Pancreas (tissue), 10 donors: Measurements from ENCODE around the gene KCNH8. TPM values are rescaled to one million over a fixed set of nuclear protein-coding genes. Genes with fewer than 3 reads are reported as not detected.

Source experiments
- ATAC-seq, 4 donors: fragments of 200-7000 bp; cut with Tn5 transposase; one replicate each; pipeline versions ENCODE4 v1.8.0 to v1.9.1; 2020; ENCODE audit warnings: mild to moderate bottlenecking in 4 of 4, moderate library complexity in 4 of 4
- DNase-seq, 6 donors: peaks; one replicate each; pipeline ENCODE4 v3.0.0-alpha.2; 2020
- FAIRE-seq: peaks from 2 replicates; lab custom pipeline; 2012; peaks lifted over from hg19 to GRCh38; lab: Jason Lieb, UNC
- H3K27ac ChIP-seq, 4 donors: fragments of 200-600 bp; sonication (generic); 1 replicate in 3 of 4; 2 replicates in 1 of 4; pipeline versions ENCODE4 v1.5.0 to v1.8.0; 2020
- H3K27me3 ChIP-seq, 4 donors: fragments of 200-600 bp; one replicate each; pipeline ENCODE4 v1.8.0; 2021
- H3K36me3 ChIP-seq, 3 donors: fragments of 200-600 bp; sonication (generic) in 1 of 3; one replicate each; pipeline versions ENCODE4 v1.5.0 to v1.8.0; 2020 to 2021
- H3K4me1 ChIP-seq, 3 donors: fragments of 200-600 bp; one replicate each; pipeline ENCODE4 v1.8.0; 2021
- H3K4me3 ChIP-seq, 4 donors: fragments of 200-600 bp; sonication (generic) in 2 of 4; one replicate each; pipeline versions ENCODE4 v1.5.0 to v1.8.0; 2020 to 2021
- H3K9me3 ChIP-seq, 4 donors: fragments of 200-600 bp; one replicate each; pipeline ENCODE4 v1.8.0; 2021
- CTCF ChIP-seq, 4 donors: fragments of 200-600 bp; sonication (generic) in 3 of 4; IDR thresholded peaks; one replicate each; pipeline versions ENCODE4 v1.5.0 to v1.8.0; 2021; ENCODE audit warnings: antibody characterized with exemption in 4 of 4
- whole genome bisulfite sequencing, 2 donors: extraction: QIAGEN DNeasy Blood & Tissue Kit; methylation state at CpG; one replicate each; pipeline ENCODE4 v1.1.7; 2013; 5-methylcytosine and 5-hydroxymethylcytosine counted together
- intact Hi-C, 3 donors: fragments of 100-400 bp; cut with DNase I; formaldehyde crosslinking; loops; one replicate each; pipeline versions ENCODE4 v1.11.1 to v1.14.2; 2022
- polyA plus RNA-seq, 2 donors: library from polyadenylated mRNA; stranded (reverse); fragments of 200-250 nt; gene quantifications; one replicate each; pipeline ENCODE4 v1.2.3, GENCODE V29; 2013
- total RNA-seq, 6 donors: library from RNA; stranded (reverse); fragmentation: NEBNext Ultra II Directional in 4 of 6; extraction: Animal tissue kit (Norgen Biotek cat#: 25700) in 4 of 6; gene quantifications; one replicate each; pipeline versions ENCODE4 v1.2.1 to v1.2.4, GENCODE V29; 2021 to 2023
- donor health status: healthy with polysubstance abuse.
- donor health status: DM: no; HTN: no; CAD: no; lungs with moderate emphysema.
- donor health status: DM: no; HTN: no; CAD: no.
- donor health status: control.
- donor health status: control.
- donor health status: Bipolar disorder and iron deficiency.
- donor health status: DM: yes; HTN: yes; CAD: no.
- donor health status: DM: no; HTN: no; CAD: no.
- donor health status: DM: no; HTN: no; CAD: no.
- donor health status: DM: yes; HTN: yes; CAD: no.

The KCNH8 gene
- total and polyA plus RNA-seq, 8 donors, result 0.51 to 2.6 (median 1.0) TPM

DNA sequence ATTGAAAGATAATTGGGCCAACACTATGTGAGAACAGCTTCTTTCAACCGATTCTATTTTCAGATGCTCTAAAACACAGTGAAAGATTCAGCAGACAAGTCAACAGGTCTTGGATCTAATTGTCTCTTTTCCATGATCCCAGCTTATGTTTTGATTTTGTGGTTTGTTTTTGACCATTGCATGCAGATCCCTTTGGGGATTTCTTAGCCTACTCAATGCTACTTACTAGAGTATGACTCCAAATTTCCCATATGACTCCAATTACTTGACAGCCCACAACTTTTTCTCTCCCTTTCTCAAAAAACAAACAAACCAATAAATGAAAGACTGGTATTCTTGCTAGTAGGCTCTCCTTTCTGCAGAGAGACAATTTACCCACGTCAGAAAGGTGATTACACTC, 67.1 kb downstream of the KCNH8 start:
- 76 to 84% methylated on average over 2 of the region's 2 CpGs for WGBS, 2 donors
- H3K4me1 ChIP-seq, result peaks cover 0 to 11% (median 7%) of the 10 kb centered on the region in 3 donors
- ATAC-seq (no peak), DNase-seq (no peak), FAIRE-seq (no peak)
- no peak overlapping the region for H3K4me3 ChIP-seq
- no peak for TF ChIP-seq CTCF (IDR thresholded peaks at IDR 0.05)
- no peaks in the 10 kb centered on the region for H3K9me3 ChIP-seq
- intact Hi-C loops, result no loop called here
- H3K27me3 ChIP-seq, result no peaks in the 10 kb centered on the region
- no peaks in the 10 kb centered on the region for H3K36me3 ChIP-seq
- H3K27ac ChIP-seq, result no peak overlapping the region

GRCh38 chr3:19216669-19217337, 68.5 kb downstream of the KCNH8 start:
- ATAC-seq, result peak; percentile 85 to 89 (median 88)
- intact Hi-C loops, result no loop called here
- no peak for TF ChIP-seq CTCF (IDR thresholded peaks at IDR 0.05)
- H3K27ac ChIP-seq, result no peak overlapping the region
- WGBS, 2 donors, result 48% methylated on average over 6 of the region's 6 CpGs
- no peaks in the 10 kb centered on the region for H3K9me3 ChIP-seq
- no peak overlapping the region for H3K4me3 ChIP-seq
- DNase-seq, result peak; percentile 56 to 78 (median 72)
- H3K36me3 ChIP-seq, result no peaks in the 10 kb centered on the region
- peaks cover 0 to 11% (median 7%) of the 10 kb centered on the region in 3 donors for H3K4me1 ChIP-seq
- no peaks in the 10 kb centered on the region for H3K27me3 ChIP-seq
- no peak for FAIRE-seq

GRCh38 chr3:19220311-19220710, 72.0 kb downstream of the KCNH8 start:
- FAIRE-seq (no peak), ATAC-seq (no peak), DNase-seq (no peak)
- Histone ChIP-seq H3K9me3 (no peaks in the 10 kb centered on the region), H3K27ac (no peak overlapping the region), H3K4me3 (no peak overlapping the region), H3K36me3 (no peaks in the 10 kb centered on the region), H3K4me1 (peaks cover 0 to 11% (median 7%) of the 10 kb centered on the region in 3 donors), H3K27me3 (no peaks in the 10 kb centered on the region)
- intact Hi-C loops, result no loop called here
- 88 to 89% methylated on average over 1 of the region's 1 CpG for WGBS, 2 donors
- no peak for TF ChIP-seq CTCF (IDR thresholded peaks at IDR 0.05)

- Histone ChIP-seq H3K4me1 (peaks cover 0 to 10% (median 7%) of the 10 kb centered on the region in 3 donors), H3K27ac (no peak overlapping the region), H3K36me3 (no peaks in the 10 kb centered on the region), H3K4me3 (no peak overlapping the region), H3K9me3 (no peaks in the 10 kb centered on the region), H3K27me3 (no peaks in the 10 kb centered on the region)
- no peak for TF ChIP-seq CTCF (IDR thresholded peaks at IDR 0.05)
- no peak for DNase-seq
- WGBS, 2 donors, result 85 to 91% methylated on average over 2 of the region's 2 CpGs
- FAIRE-seq, result no peak
- intact Hi-C loops, result no loop called here
- no peak for ATAC-seq
Measured at GRCh38 chr3:19221081-19221480, 72.8 kb downstream of the KCNH8 start.

- no peaks in the 10 kb centered on the region for H3K36me3 ChIP-seq
- DNase-seq (no peak), FAIRE-seq (no peak), ATAC-seq (no peak)
- intact Hi-C loops, result no loop called here
- H3K27ac ChIP-seq, result no peak overlapping the region
- H3K27me3 ChIP-seq, result no peaks in the 10 kb centered on the region
- H3K9me3 ChIP-seq, result no peaks in the 10 kb centered on the region
- 76 to 83% methylated on average over 2 of the region's 2 CpGs for WGBS, 2 donors
- peaks cover 0 to under 1% (median 0%) of the 10 kb centered on the region in 3 donors for H3K4me1 ChIP-seq
- no peak for TF ChIP-seq CTCF (IDR thresholded peaks at IDR 0.05)
- no peak overlapping the region for H3K4me3 ChIP-seq
Measured at GRCh38 chr3:19226479-19226878, 78.2 kb downstream of the KCNH8 start.
